ENCODE results near the gene GJD3.
"Not testable (repeated sequence)": the region's sequence is repeated elsewhere in the genome, so short reads cannot be mapped to it uniquely, and the experiment has no call there.

The GJD3 gene

DNA sequence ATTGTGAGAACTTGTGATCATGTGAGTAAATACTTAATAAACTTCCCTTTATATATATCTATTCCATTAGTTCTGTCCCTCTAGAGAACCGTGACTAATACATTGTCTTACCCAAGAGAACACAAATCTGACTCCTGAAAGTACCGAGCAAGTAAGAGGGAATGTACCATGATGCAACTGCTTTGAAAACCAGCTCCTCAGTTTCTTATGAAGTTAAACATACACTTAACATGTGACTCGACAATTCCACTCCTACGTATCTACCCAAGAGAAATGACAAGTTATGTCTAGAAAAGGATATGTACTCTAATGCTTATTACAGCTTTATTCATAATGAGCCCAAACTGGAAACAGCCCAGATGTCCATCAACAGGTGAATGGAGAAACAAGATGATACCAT, 8.8 kb upstream of the GJD3 start:
- ATAC-seq = no peak
- TF ChIP-seq, protein P1, sequence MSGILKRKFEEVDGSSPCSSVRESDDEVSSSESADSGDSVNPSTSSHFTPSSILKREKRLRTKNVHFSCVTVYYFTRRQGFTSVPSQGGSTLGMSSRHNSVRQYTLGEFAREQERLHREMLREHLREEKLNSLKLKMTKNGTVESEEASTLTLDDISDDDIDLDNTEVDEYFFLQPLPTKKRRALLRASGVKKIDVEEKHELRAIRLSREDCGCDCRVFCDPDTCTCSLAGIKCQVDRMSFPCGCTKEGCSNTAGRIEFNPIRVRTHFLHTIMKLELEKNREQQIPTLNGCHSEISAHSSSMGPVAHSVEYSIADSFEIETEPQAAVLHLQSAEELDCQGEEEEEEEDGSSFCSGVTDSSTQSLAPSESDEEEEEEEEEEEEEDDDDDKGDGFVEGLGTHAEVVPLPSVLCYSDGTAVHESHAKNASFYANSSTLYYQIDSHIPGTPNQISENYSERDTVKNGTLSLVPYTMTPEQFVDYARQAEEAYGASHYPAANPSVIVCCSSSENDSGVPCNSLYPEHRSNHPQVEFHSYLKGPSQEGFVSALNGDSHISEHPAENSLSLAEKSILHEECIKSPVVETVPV (CRISPR knock-in tag; IDR thresholded peaks at IDR 0.05) = no peak

DNA sequence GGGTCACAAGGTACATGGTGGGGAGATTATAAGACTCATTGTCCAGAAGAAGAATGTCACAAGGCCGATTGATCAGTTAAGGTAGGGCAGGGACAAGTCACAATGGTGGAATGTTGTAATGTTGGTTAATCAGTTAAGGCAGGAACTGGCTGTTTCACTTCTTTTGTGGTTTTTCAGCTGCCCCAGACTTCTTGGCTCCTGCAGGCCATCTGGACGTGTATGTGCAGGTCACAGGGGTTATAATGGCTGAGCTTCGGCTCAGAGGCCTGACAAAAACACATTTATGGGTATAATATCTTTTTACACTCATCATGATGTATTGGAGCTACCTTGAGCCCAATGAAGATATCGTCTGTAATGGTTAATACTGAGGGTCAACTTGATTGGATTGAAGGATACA, 8.1 kb upstream of the GJD3 start:
- not testable (repeated sequence) for ATAC-seq

DNA sequence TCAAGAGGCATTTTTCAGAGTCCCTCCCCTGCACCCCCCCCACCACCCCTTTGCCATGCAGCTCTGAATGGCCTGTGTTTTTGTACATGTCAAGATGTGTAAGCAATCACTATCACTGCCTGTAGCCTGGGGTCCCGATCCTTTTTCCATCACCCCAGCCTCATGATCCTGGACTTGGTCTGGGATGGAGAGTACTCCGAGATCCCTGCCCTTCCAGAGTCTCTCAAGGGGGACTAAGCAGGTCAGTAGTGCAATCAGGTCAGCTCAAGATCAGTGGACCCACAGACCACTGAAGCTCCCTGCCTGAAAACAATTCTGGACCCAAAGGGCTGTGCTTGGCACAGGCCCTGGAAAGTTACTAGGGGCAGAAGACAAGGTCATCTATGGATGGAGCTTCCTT, 7.5 kb upstream of the GJD3 start:
- no peak for ATAC-seq
- TF ChIP-seq, protein P2, sequence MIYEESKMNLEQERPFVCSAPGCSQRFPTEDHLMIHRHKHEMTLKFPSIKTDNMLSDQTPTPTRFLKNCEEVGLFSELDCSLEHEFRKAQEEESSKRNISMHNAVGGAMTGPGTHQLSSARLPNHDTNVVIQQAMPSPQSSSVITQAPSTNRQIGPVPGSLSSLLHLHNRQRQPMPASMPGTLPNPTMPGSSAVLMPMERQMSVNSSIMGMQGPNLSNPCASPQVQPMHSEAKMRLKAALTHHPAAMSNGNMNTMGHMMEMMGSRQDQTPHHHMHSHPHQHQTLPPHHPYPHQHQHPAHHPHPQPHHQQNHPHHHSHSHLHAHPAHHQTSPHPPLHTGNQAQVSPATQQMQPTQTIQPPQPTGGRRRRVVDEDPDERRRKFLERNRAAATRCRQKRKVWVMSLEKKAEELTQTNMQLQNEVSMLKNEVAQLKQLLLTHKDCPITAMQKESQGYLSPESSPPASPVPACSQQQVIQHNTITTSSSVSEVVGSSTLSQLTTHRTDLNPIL (CRISPR knock-in tag; IDR thresholded peaks at IDR 0.05; ENCODE audit: low read depth) = no peak
- TF ChIP-seq ARNTL (CRISPR knock-in tag; IDR thresholded peaks at IDR 0.05; ENCODE audit: borderline replicate concordance, low read depth) (no peak), ISL1 (CRISPR knock-in tag; IDR thresholded peaks at IDR 0.05) (no peak)
- TF ChIP-seq, protein P3, sequence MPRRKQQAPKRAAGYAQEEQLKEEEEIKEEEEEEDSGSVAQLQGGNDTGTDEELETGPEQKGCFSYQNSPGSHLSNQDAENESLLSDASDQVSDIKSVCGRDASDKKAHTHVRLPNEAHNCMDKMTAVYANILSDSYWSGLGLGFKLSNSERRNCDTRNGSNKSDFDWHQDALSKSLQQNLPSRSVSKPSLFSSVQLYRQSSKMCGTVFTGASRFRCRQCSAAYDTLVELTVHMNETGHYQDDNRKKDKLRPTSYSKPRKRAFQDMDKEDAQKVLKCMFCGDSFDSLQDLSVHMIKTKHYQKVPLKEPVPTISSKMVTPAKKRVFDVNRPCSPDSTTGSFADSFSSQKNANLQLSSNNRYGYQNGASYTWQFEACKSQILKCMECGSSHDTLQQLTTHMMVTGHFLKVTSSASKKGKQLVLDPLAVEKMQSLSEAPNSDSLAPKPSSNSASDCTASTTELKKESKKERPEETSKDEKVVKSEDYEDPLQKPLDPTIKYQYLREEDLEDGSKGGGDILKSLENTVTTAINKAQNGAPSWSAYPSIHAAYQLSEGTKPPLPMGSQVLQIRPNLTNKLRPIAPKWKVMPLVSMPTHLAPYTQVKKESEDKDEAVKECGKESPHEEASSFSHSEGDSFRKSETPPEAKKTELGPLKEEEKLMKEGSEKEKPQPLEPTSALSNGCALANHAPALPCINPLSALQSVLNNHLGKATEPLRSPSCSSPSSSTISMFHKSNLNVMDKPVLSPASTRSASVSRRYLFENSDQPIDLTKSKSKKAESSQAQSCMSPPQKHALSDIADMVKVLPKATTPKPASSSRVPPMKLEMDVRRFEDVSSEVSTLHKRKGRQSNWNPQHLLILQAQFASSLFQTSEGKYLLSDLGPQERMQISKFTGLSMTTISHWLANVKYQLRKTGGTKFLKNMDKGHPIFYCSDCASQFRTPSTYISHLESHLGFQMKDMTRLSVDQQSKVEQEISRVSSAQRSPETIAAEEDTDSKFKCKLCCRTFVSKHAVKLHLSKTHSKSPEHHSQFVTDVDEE (CRISPR knock-in tag; IDR thresholded peaks at IDR 0.05) = no peak

DNA sequence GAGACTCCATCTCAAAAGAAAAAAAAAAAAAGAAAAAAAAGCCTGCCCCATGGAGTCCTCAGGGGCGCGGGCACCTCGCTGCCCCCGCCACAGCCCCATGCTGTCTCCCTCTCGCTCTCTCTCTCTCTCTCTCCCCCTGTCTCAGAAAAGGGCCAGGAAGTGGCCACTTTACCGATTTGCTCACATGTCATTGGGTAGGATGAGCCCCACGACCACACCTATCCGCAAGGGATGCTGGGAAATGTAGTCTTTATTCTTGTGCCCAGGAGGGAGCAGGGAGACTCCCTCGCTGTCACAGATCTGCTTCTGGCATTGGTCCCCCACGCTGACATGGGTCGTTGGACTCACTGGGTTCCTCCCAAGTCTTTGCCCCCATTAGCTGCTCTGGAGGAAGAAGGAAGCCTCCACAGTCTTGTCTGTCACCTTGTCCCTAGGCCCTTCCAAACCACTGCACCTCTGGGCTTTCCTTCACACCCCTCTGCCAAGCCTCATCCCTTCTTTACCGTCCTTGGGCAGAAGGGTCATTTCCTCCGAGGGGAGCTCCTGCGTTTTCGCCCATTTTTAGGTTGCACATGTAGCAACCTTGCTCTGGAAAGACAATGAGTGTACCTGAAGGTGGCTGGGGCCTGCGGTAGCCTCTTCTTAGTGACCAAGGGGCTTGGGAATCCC, 6.9 kb upstream of the GJD3 start:
- TF ChIP-seq ZNF565 (CRISPR knock-in tag; conservative IDR thresholded peaks at IDR 0.05; ENCODE audit: low read depth) (no peak), ESRRG (CRISPR knock-in tag; IDR thresholded peaks at IDR 0.05) (no peak), SNAI2 (CRISPR knock-in tag; IDR thresholded peaks at IDR 0.05) (no peak), TCF4 (CRISPR knock-in tag; IDR thresholded peaks at IDR 0.05; ENCODE audit: borderline replicate concordance) (no peak), ZC3H10 (CRISPR knock-in tag; IDR thresholded peaks at IDR 0.05) (no peak), ARNTL (CRISPR knock-in tag; IDR thresholded peaks at IDR 0.05; ENCODE audit: borderline replicate concordance, low read depth) (no peak), GLIS3 (CRISPR knock-in tag; IDR thresholded peaks at IDR 0.05) (no peak), CSDC2 (CRISPR knock-in tag; IDR thresholded peaks at IDR 0.05) (no peak)
- TF ChIP-seq, protein P3 (CRISPR knock-in tag; IDR thresholded peaks at IDR 0.05) = no peak
- TF ChIP-seq, protein P4, sequence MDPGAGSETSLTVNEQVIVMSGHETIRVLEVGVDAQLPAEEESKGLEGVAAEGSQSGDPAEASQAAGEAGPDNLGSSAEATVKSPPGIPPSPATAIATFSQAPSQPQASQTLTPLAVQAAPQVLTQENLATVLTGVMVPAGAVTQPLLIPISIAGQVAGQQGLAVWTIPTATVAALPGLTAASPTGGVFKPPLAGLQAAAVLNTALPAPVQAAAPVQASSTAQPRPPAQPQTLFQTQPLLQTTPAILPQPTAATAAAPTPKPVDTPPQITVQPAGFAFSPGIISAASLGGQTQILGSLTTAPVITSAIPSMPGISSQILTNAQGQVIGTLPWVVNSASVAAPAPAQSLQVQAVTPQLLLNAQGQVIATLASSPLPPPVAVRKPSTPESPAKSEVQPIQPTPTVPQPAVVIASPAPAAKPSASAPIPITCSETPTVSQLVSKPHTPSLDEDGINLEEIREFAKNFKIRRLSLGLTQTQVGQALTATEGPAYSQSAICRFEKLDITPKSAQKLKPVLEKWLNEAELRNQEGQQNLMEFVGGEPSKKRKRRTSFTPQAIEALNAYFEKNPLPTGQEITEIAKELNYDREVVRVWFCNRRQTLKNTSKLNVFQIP (CRISPR knock-in tag; IDR thresholded peaks at IDR 0.05; ENCODE audit: borderline replicate concordance, low read depth) = no peak
- TF ChIP-seq, protein P1 (CRISPR knock-in tag; IDR thresholded peaks at IDR 0.05) = no peak
- peak; percentile 36; the same call in 2 of the 3 replicates for ATAC-seq
